Adrenal gland (tissue), 5 donors: ENCODE data around the gene ZNF184.

Source experiments
- CTCF ChIP-seq, 6 experiments: fragments of 450-650 bp in 4 of 6; fragments of 200-600 bp in 2 of 6; sonication (generic) in 1 of 6; IDR thresholded peaks; 1 replicate in 5 of 6; 2 replicates in 1 of 6; pipeline versions ENCODE4 v1.5.1 to v1.8.0; 2016 to 2021; ENCODE audit warnings: antibody characterized with exemption in 6 of 6, mild to moderate bottlenecking in 2 of 6, moderate library complexity in 1 of 6
- POLR2A ChIP-seq, 2 donors: fragments of 450-650 bp; IDR thresholded peaks; one replicate each; pipeline ENCODE4 v1.6.1; 2017; ENCODE audit warnings: antibody characterized with exemption in 2 of 2, mild to moderate bottlenecking in 2 of 2, moderate library complexity in 1 of 2
- donor health status: DM: no; HTN: no; CAD: no.

GRCh38 chr6:27512525-27512924, 39.6 kb upstream of the ZNF184 start:
- TF ChIP-seq CTCF (IDR thresholded peaks at IDR 0.05) (no peak), POLR2A (IDR thresholded peaks at IDR 0.05) (no peak)
